Naive thymus-derived CD4-positive, alpha-beta T cell (primary cell): ENCODE data around the gene CCL17. TPM values are rescaled to one million over a fixed set of nuclear protein-coding genes. Genes with fewer than 3 reads are reported as not detected.

Experiments used
- ATAC-seq: fragments of 150-1000 bp; cut with Tn5 transposase; 2 replicates; pipeline ENCODE4 v1.10.0; 2021; ENCODE audit warnings: mild to moderate bottlenecking, moderate library complexity
- CTCF ChIA-PET: fragments of 350-600 bp; sonication (Branson Sonifier 250); formaldehyde crosslinking; loops from one replicate; lab custom pipeline; 2021; ENCODE audit warnings: antibody characterized with exemption; lab: Charles Lee
- POLR2A ChIA-PET: fragments of 350-600 bp; sonication (Branson Sonifier 250); formaldehyde crosslinking; loops from one replicate; lab custom pipeline; 2021; ENCODE audit warnings: antibody characterized with exemption, inconsistent platforms; lab: Charles Lee
- DNase-seq, 9 donors: peaks; one replicate each; pipeline versions ENCODE4 v3.0.0 to v3.0.0-alpha.2; 2020 to 2022; ENCODE audit warnings: mixed read lengths in 1 of 9
- H3K27ac ChIP-seq: one replicate; pipeline ENCODE4 v1.7.0; 2013; ENCODE audit warnings: mild to moderate bottlenecking, low read depth, low read length, moderate library complexity
- H3K27me3 ChIP-seq, 2 donors: one replicate each; pipeline ENCODE4 v1.7.0; 2013; ENCODE audit warnings: low read length in 2 of 2, mild to moderate bottlenecking in 2 of 2, moderate library complexity in 2 of 2; ENCODE audit not compliant: control insufficient read depth in 2 of 2, insufficient read depth in 2 of 2
- H3K36me3 ChIP-seq, 3 experiments: 1 replicate in 2 of 3; 2 replicates in 1 of 3; pipeline ENCODE4 v1.7.0; 2013; ENCODE audit warnings: low read length in 3 of 3, mild to moderate bottlenecking in 3 of 3, moderate library complexity in 1 of 3; ENCODE audit not compliant: insufficient read depth in 3 of 3, control insufficient read depth in 2 of 3
- H3K4me1 ChIP-seq, 2 donors: one replicate each; pipeline ENCODE4 v1.7.0; 2013; ENCODE audit warnings: low read length in 2 of 2, mild to moderate bottlenecking in 2 of 2, moderate library complexity in 1 of 2; ENCODE audit not compliant: control insufficient read depth in 2 of 2, insufficient read depth in 2 of 2
- H3K4me3 ChIP-seq: 2 replicates; pipeline ENCODE4 v1.7.0; 2013; ENCODE audit warnings: mild to moderate bottlenecking, low read length
- H3K9me3 ChIP-seq, 3 experiments: 1 replicate in 2 of 3; 2 replicates in 1 of 3; pipeline ENCODE4 v1.7.0; 2013; ENCODE audit warnings: low read length in 3 of 3; ENCODE audit not compliant: control insufficient read depth in 2 of 3
- H3K27ac Mint-ChIP-seq, 9 donors: one replicate each; pipeline ENCODE4 v1.8.0; 2020 to 2022; ENCODE audit warnings: mixed read lengths in 9 of 9, mild to moderate bottlenecking in 8 of 9, moderate library complexity in 5 of 9, inconsistent platforms in 2 of 9
- H3K27me3 Mint-ChIP-seq, 5 donors: one replicate each; pipeline ENCODE4 v1.8.0; 2021 to 2022; ENCODE audit warnings: mixed read lengths in 5 of 5, mild to moderate bottlenecking in 1 of 5
- H3K36me3 Mint-ChIP-seq, 5 donors: one replicate each; pipeline ENCODE4 v1.8.0; 2020 to 2022; ENCODE audit warnings: mixed read lengths in 5 of 5, mild to moderate bottlenecking in 3 of 5, inconsistent platforms in 1 of 5
- H3K4me1 Mint-ChIP-seq, 7 donors: one replicate each; pipeline ENCODE4 v1.8.0; 2020 to 2022; ENCODE audit warnings: mixed read lengths in 7 of 7, mild to moderate bottlenecking in 3 of 7, inconsistent platforms in 1 of 7
- H3K4me3 Mint-ChIP-seq, 10 donors: one replicate each; pipeline ENCODE4 v1.8.0; 2020 to 2022; ENCODE audit warnings: mild to moderate bottlenecking in 10 of 10, mixed read lengths in 10 of 10, moderate library complexity in 6 of 10, inconsistent platforms in 2 of 10
- H3K9me3 Mint-ChIP-seq, 11 donors: one replicate each; pipeline ENCODE4 v1.8.0; 2020 to 2022; ENCODE audit warnings: mixed read lengths in 11 of 11, mild to moderate bottlenecking in 4 of 11, inconsistent platforms in 1 of 11, moderate library complexity in 1 of 11
- intact Hi-C, 2 donors: fragments of 100-400 bp; cut with micrococcal nuclease; formaldehyde crosslinking; loops; one replicate each; pipeline ENCODE4 v1.15.1; 2023
- polyA plus RNA-seq, 2 donors: library from polyadenylated mRNA; unstranded; fragments of 300-500 nt; fragmentation: Illumina TruSeq; gene quantifications; one replicate each; pipeline ENCODE4 v1.2.3, GENCODE V29; 2021
- total RNA-seq, 6 experiments: library from RNA in 5 of 6; stranded (reverse) in 5 of 6; gene quantifications; 1 replicate in 5 of 6; 2 replicates in 1 of 6; pipeline ENCODE4 v1.2.3 and lab custom pipeline; 2021 to 2026

Gene CCL17
- total and polyA plus RNA-seq, 7 experiments from 2014 or later = 0.60 TPM; not detected in 6

- Mint-ChIP-seq H3K4me3 (no peak overlapping the region), H3K27ac (no peak overlapping the region), H3K36me3 (no peaks in the 10 kb centered on the region), H3K9me3 (no peaks in the 10 kb centered on the region), H3K4me1 (peaks cover 0 to 9% (median 4%) of the 10 kb centered on the region in 7 donors), H3K27me3 (peaks cover 0 to 2% (median 0%) of the 10 kb centered on the region in 5 donors)
- Histone ChIP-seq H3K4me3 (no peak overlapping the region), H3K36me3 (no peaks in the 10 kb centered on the region), H3K27ac (no peak overlapping the region), H3K4me1 (no peaks in the 10 kb centered on the region), H3K9me3 (no peaks in the 10 kb centered on the region), H3K27me3 (no peaks in the 10 kb centered on the region)
- intact Hi-C loops = no loop called here
- ChIA-PET CTCF (no interaction called here), POLR2A (no interaction called here)
- ATAC-seq (no peak), DNase-seq (no peak)
Measured at GRCh38 chr16:57379579-57379978, 25.0 kb upstream of the CCL17 start.

DNA sequence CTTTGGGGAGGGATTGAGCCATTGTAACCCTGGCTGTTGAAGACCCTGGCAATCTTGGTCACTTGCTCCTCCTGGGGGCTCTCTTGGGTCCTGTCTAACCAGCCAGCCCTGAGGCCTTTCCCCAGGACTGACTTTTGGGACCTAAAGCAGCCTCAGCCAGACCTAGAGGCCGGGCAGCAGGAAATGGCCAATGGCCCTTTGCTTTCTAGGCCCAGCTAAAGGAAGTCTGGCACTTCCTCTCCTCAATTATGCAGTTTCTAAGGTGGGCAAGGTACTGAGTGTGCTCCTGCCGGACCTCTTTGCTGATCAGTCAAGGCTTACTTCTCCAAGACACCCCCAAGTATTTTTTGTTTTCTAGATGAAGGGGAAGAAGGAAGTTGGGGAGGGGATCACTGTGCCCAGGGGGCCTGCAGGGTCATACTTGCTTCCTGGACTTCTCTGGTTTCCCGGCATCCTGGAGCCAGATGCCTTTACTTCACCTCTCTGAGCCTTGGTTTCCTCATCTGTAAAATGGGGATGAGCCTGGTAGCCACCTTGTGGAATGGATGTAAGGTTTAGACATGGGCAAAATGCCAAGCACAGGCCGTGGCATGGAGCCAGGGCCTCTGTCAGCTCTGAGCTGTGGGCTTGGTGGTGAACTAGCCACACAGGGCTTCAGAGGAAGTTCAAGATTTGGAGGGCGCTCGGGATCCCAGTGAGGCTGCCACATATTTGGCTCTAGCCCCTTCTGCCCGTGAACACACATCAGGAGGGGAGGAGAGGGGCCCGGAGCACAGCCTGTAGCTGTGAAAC lies 23.7 kb upstream of the CCL17 start:
- intact Hi-C loops = no loop called here
- POLR2A ChIA-PET = no interaction called here
- ATAC-seq (peak; percentile 26), DNase-seq (peak in 3 of 9 donors; percentile 13 to 16 (median 13))
- Histone ChIP-seq H3K9me3 (no peaks in the 10 kb centered on the region), H3K27ac (no peak overlapping the region), H3K4me3 (no peak overlapping the region), H3K27me3 (no peaks in the 10 kb centered on the region), H3K4me1 (no peaks in the 10 kb centered on the region), H3K36me3 (no peaks in the 10 kb centered on the region)
- no peaks in the 10 kb centered on the region for H3K27me3 Mint-ChIP-seq
- peaks cover 0 to 9% (median 4%) of the 10 kb centered on the region in 7 donors for H3K4me1 Mint-ChIP-seq
- CTCF ChIA-PET = no interaction called here
- H3K27ac Mint-ChIP-seq = peak overlapping the region in 2 of 9 donors; percentile 2 to 59
- no peaks in the 10 kb centered on the region for H3K9me3 Mint-ChIP-seq
- no peak overlapping the region for H3K4me3 Mint-ChIP-seq
- H3K36me3 Mint-ChIP-seq = no peaks in the 10 kb centered on the region

DNA sequence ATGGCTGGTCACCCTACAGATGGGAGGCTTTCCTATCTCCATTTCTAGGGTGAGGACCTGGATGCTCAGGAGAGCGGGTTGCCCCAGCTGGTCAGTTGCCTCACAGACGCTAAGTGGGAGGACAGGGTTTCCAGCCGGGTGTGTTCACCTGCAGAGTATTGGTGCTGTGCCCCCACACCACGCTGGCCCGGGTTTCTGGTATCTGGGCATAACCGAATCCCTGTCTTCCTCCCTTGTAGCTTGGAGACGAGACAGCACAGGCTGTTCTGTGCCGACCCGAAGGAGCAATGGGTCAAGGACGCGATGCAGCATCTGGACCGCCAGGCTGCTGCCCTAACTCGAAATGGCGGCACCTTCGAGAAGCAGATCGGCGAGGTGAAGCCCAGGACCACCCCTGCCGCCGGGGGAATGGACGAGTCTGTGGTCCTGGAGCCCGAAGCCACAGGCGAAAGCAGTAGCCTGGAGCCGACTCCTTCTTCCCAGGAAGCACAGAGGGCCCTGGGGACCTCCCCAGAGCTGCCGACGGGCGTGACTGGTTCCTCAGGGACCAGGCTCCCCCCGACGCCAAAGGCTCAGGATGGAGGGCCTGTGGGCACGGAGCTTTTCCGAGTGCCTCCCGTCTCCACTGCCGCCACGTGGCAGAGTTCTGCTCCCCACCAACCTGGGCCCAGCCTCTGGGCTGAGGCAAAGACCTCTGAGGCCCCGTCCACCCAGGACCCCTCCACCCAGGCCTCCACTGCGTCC lies 22.6 kb upstream of the CCL17 start:
- no peaks in the 10 kb centered on the region for H3K4me1 ChIP-seq
- POLR2A ChIA-PET = interaction anchor here (0.6 kb wide), 1 partner anchor 13 kb away, joined by 3 read pairs; no protein-coding TSS in a partner anchor

GRCh38 chr16:57382535-57383275 lies 21.9 kb upstream of the CCL17 start:
- Histone ChIP-seq H3K4me1 (no peaks in the 10 kb centered on the region), H3K27me3 (no peaks in the 10 kb centered on the region), H3K36me3 (no peaks in the 10 kb centered on the region), H3K9me3 (no peaks in the 10 kb centered on the region), H3K4me3 (no peak overlapping the region), H3K27ac (no peak overlapping the region)
- DNase-seq = no peak
- POLR2A ChIA-PET = interaction anchor here (0.6 kb wide), 1 partner anchor 13 kb away, joined by 3 read pairs; no protein-coding TSS in a partner anchor
- Mint-ChIP-seq H3K9me3 (no peaks in the 10 kb centered on the region), H3K36me3 (no peaks in the 10 kb centered on the region), H3K4me1 (peaks cover 0 to 9% (median 3%) of the 10 kb centered on the region in 7 donors), H3K27me3 (no peaks in the 10 kb centered on the region), H3K4me3 (no peak overlapping the region), H3K27ac (no peak overlapping the region)
- no peak for ATAC-seq
- CTCF ChIA-PET = no interaction called here
- intact Hi-C loops = no loop called here

More for the DNA sequence above, 22.6 kb upstream of the CCL17 start:
- Mint-ChIP-seq H3K27me3 (no peaks in the 10 kb centered on the region), H3K9me3 (no peaks in the 10 kb centered on the region), H3K4me3 (no peak overlapping the region), H3K4me1 (peaks cover 0 to 9% (median 4%) of the 10 kb centered on the region in 7 donors), H3K36me3 (no peaks in the 10 kb centered on the region), H3K27ac (no peak overlapping the region)
- intact Hi-C loops = no loop called here
- CTCF ChIA-PET = interaction anchor here (0.8 kb wide), 1 partner anchor 12 kb away, joined by 3 read pairs; no protein-coding TSS in a partner anchor
- DNase-seq = no peak
- no peak overlapping the region for H3K27ac ChIP-seq
- H3K9me3 ChIP-seq = no peaks in the 10 kb centered on the region
- no peak for ATAC-seq
- no peaks in the 10 kb centered on the region for H3K36me3 ChIP-seq
- no peaks in the 10 kb centered on the region for H3K27me3 ChIP-seq
- no peak overlapping the region for H3K4me3 ChIP-seq

GRCh38 chr16:57383276-57384247 lies 21.0 kb upstream of the CCL17 start:
- Histone ChIP-seq H3K36me3 (no peaks in the 10 kb centered on the region), H3K27ac (no peak overlapping the region), H3K4me1 (no peaks in the 10 kb centered on the region), H3K9me3 (no peaks in the 10 kb centered on the region), H3K27me3 (no peaks in the 10 kb centered on the region), H3K4me3 (no peak overlapping the region)
- Mint-ChIP-seq H3K36me3 (no peaks in the 10 kb centered on the region), H3K4me3 (no peak overlapping the region), H3K9me3 (no peaks in the 10 kb centered on the region), H3K4me1 (peaks cover 0 to 9% (median 0%) of the 10 kb centered on the region in 7 donors), H3K27me3 (no peaks in the 10 kb centered on the region), H3K27ac (no peak overlapping the region)
- ATAC-seq (peak; percentile 49), DNase-seq (no peak)
- intact Hi-C loops = no loop called here
- ChIA-PET CTCF (no interaction called here), POLR2A (no interaction called here)
